H1 (cell line): ENCODE data around the gene JDP2. TPM values are rescaled to one million over a fixed set of nuclear protein-coding genes. Genes with fewer than 3 reads are reported as not detected.

ENCODE experiments used
- BRCA1 ChIP-seq: IDR thresholded peaks from 2 replicates; pipeline ENCODE4 v1.6.1; 2012; ENCODE audit warnings: low read depth, low read length, improper control_type of control experiment
- CHD2 ChIP-seq: IDR thresholded peaks from 2 replicates; pipeline ENCODE4 v1.6.1; 2012; ENCODE audit warnings: low read length, improper control_type of control experiment
- EP300 ChIP-seq, 2 experiments: IDR thresholded peaks; 1 replicate in 1 of 2; 2 replicates in 1 of 2; pipeline ENCODE4 v1.6.1; 2011 to 2012; ENCODE audit warnings: low read depth in 2 of 2, low read length in 2 of 2, mild to moderate bottlenecking in 2 of 2, borderline replicate concordance in 1 of 2, inconsistent platforms in 1 of 2, moderate library complexity in 1 of 2
- FOSL1 ChIP-seq: IDR thresholded peaks from 2 replicates; pipeline ENCODE4 v1.6.1; 2011; ENCODE audit warnings: mild to moderate bottlenecking, low read depth, low read length, moderate library complexity; ENCODE audit not compliant: insufficient read depth
- HDAC6 ChIP-seq: IDR thresholded peaks from one replicate; pipeline ENCODE4 v1.7.1; 2012; ENCODE audit warnings: low read depth, mild to moderate bottlenecking, inconsistent platforms, low read length, moderate library complexity
- JUN ChIP-seq: IDR thresholded peaks from 2 replicates; pipeline ENCODE4 v1.6.1; 2011; ENCODE audit warnings: low read depth, mild to moderate bottlenecking, improper control_type of control experiment, low read length
- JUND ChIP-seq: IDR thresholded peaks from 2 replicates; pipeline ENCODE4 v1.6.1; 2011; ENCODE audit warnings: mild to moderate bottlenecking, improper control_type of control experiment, low read length
- KDM1A ChIP-seq: fragments of 200-600, 300-600 bp; sonication (generic); IDR thresholded peaks from 2 replicates; pipeline ENCODE4 v1.7.1; 2016; ENCODE audit warnings: mild to moderate bottlenecking, low read length, borderline replicate concordance
- KDM4A ChIP-seq: IDR thresholded peaks from one replicate; pipeline ENCODE4 v1.7.1; 2012; ENCODE audit warnings: low read depth, mild to moderate bottlenecking, moderate library complexity, low read length, inconsistent platforms; ENCODE audit not compliant: severe bottlenecking
- MAX ChIP-seq: IDR thresholded peaks from 2 replicates; pipeline ENCODE4 v1.6.1; 2012; ENCODE audit warnings: inconsistent platforms
- POLR2A ChIP-seq, 2 experiments: IDR thresholded peaks; 1 replicate in 1 of 2; 2 replicates in 1 of 2; pipeline ENCODE4 v1.6.1; 2011; ENCODE audit warnings: low read depth in 2 of 2, low read length in 2 of 2, mild to moderate bottlenecking in 2 of 2; ENCODE audit errors: control extremely low read depth in 1 of 2
- RAD21 ChIP-seq, 2 experiments: IDR thresholded peaks in 1 of 2; conservative IDR thresholded peaks in 1 of 2; 2 replicates each; pipeline ENCODE4 v1.6.1; 2011; ENCODE audit warnings: low read depth in 2 of 2, low read length in 2 of 2, improper control_type of control experiment in 1 of 2, inconsistent platforms in 1 of 2, mild to moderate bottlenecking in 1 of 2, moderate library complexity in 1 of 2
- SAP30 ChIP-seq: fragments of 300-600 bp; sonication (generic); IDR thresholded peaks from 2 replicates; pipeline ENCODE4 v1.7.1; 2012; ENCODE audit warnings: low read length, moderate library complexity, mild to moderate bottlenecking, inconsistent platforms; ENCODE audit not compliant: insufficient read depth, insufficient replicate concordance
- SP2 ChIP-seq: IDR thresholded peaks from 2 replicates; pipeline ENCODE4 v1.6.1; 2012; ENCODE audit warnings: mild to moderate bottlenecking, low read length, inconsistent platforms
- SUZ12 ChIP-seq: fragments of 200-600 bp; sonication (generic); IDR thresholded peaks from 2 replicates; pipeline ENCODE4 v1.6.1; 2012; ENCODE audit warnings: mild to moderate bottlenecking, inconsistent platforms, low read length, moderate library complexity, mixed read lengths
- TAF1 ChIP-seq: IDR thresholded peaks from 2 replicates; pipeline ENCODE4 v1.6.1; 2011; ENCODE audit warnings: mild to moderate bottlenecking, low read depth, low read length
- TAF7 ChIP-seq: optimal IDR thresholded peaks from 2 replicates; pipeline ENCODE3; 2011; ENCODE audit warnings: low read depth, mild to moderate bottlenecking, inconsistent platforms, low read length, moderate library complexity, borderline replicate concordance
- YY1 ChIP-seq: IDR thresholded peaks from 2 replicates; pipeline ENCODE4 v1.6.1; 2011; ENCODE audit warnings: low read depth, mild to moderate bottlenecking, low read length
- polyA plus RNA-seq, 7 experiments: library from polyadenylated mRNA; depleted of rRNA in 3 of 7; stranded (reverse) in 5 of 7; unstranded in 2 of 7; fragments of >200 nt in 5 of 7; fragments of 200-250 nt in 2 of 7; gene quantifications; 1 replicate in 5 of 7; 2 replicates in 1 of 7; 4 replicates in 1 of 7; pipeline versions ENCODE4 v1.2.1 to v1.2.3, GENCODE V29; 2011 to 2013; ENCODE audit warnings: missing spikeins in 2 of 7, mixed read lengths in 2 of 7
- total RNA-seq: library from RNA; stranded (reverse); fragmentation: NEBNext Ultra II Directional; extraction: Animal tissue kit (Norgen Biotek cat#: 25700); gene quantifications from 2 replicates; pipeline ENCODE4 v1.2.1, GENCODE V29; 2021
- TF ChIP-seq, protein P1 (sequence below): IDR thresholded peaks from 2 replicates; pipeline ENCODE4 v1.6.1; 2011; ENCODE audit warnings: low read length, improper control_type of control experiment
- TF ChIP-seq, protein P2 (sequence below): IDR thresholded peaks from 2 replicates; pipeline ENCODE4 v1.6.1; 2012; ENCODE audit warnings: inconsistent platforms

Gene JDP2
- total and polyA plus RNA-seq, 2 of the 8 experiments (the other 6 are each of a cell fraction or from before 2014, with no cell fraction given): 8.9 to 27.2 TPM

DNA sequence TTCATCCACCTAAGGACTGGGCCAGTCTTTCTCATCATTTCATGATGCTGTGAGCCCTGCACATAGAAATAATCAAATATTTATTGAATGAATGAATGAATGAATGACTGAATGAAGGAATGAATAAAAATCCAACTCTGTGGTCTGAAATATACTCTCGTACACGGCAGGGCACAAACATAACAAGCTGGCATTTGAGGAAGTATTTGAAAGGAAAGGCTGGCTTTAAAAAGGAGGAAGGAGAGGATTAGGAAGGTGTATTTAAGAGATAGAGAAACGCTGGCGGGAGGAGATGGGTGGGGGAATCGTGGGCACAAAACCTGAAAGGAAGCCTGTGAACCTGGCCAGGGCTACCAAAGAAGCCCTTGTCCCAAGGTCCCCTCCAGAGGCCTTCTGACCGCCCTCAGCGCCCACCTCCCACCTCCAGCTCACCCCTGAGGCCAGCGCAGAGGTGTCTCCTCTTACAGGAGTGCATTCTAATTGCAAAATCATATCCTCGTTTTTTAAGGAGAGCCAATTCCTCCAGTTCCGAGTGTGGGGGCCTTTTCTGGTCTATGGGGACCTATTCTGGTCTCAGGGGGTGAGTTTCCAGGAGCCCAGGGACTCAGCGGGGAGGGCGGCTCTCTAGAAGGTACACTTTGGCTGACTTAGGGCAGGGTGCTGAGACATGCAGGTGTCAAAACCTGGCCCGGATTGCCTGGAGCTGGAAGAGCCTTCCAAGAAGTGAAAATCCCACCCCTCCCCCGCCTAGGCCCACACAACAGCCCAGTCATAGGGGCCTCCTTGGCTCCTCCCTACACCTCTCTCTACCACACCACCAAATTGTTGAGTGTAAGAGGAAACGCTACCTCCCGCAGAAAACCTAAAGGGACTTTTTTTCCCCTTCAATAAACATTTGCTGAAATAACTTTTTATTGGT, 8.7 kb upstream of the JDP2 start (continued):
- TF ChIP-seq EP300 (IDR thresholded peaks at IDR 0.05; ENCODE audit: borderline replicate concordance in 1 of 2, low read depth in 2 of 2, low read length in 2 of 2) (peak in 1 of 2 experiments; percentile 77; a peak in 1 of 3 replicates), BRCA1 (no peak), YY1 (peak; percentile 54; the same call in 1 of the 2 replicates), FOSL1 (no peak), HDAC6 (no peak), TAF1 (no peak), MAX (0 out of 2 replicates have a peak, but pooled peaks have one; percentile 34), CHD2 (no peak), TAF7 (no peak), POLR2A (IDR thresholded peaks at IDR 0.05; ENCODE audit: control extremely low read depth in 1 of 2, low read depth in 2 of 2, low read length in 2 of 2) (peak in 1 of 2 experiments; percentile 33; a peak in 1 of 3 replicates), SUZ12 (no peak), KDM4A (no peak), SP2 (no peak), RAD21 (IDR thresholded peaks at IDR 0.05 in 1 of 2, conservative IDR thresholded peaks at IDR 0.05 in 1 of 2; ENCODE audit: low read depth in 2 of 2, low read length in 2 of 2) (no peak; a peak in 1 of 4 replicates), JUND (peak; percentile 19; the same call in 1 of the 2 replicates), KDM1A (no peak), JUN (no peak), SAP30 (no peak)
- TF ChIP-seq, protein P1, sequence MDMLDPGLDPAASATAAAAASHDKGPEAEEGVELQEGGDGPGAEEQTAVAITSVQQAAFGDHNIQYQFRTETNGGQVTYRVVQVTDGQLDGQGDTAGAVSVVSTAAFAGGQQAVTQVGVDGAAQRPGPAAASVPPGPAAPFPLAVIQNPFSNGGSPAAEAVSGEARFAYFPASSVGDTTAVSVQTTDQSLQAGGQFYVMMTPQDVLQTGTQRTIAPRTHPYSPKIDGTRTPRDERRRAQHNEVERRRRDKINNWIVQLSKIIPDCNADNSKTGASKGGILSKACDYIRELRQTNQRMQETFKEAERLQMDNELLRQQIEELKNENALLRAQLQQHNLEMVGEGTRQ: no peak
- TF ChIP-seq, protein P2, sequence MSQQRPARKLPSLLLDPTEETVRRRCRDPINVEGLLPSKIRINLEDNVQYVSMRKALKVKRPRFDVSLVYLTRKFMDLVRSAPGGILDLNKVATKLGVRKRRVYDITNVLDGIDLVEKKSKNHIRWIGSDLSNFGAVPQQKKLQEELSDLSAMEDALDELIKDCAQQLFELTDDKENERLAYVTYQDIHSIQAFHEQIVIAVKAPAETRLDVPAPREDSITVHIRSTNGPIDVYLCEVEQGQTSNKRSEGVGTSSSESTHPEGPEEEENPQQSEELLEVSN: no peak
